ENCODE measurements around the gene SCEL. TPM values are rescaled to one million over a fixed set of nuclear protein-coding genes. Genes with fewer than 3 reads are reported as not detected.

SCEL gene
- total and polyA plus RNA-seq, 2 experiments from 2014 or later: not detected

GRCh38 chr13:77532983-77533382 lies 2.5 kb upstream of the SCEL start:
- Mint-ChIP-seq H3K27ac (no peak overlapping the region), H3K27me3 (ENCODE audit: insufficient read depth, low read depth, poor library complexity) (no peaks in the 10 kb centered on the region), H3K9me3 (no peaks in the 10 kb centered on the region), H3K4me1 (no peaks in the 10 kb centered on the region), H3K4me3 (no peak overlapping the region), H3K36me3 (ENCODE audit: low read depth) (no peaks in the 10 kb centered on the region)
- no peaks in the 10 kb centered on the region for H3K36me3 ChIP-seq (ENCODE audit: insufficient read depth)
- no peaks in the 10 kb centered on the region for H3K27me3 ChIP-seq (ENCODE audit: insufficient read depth)
- H3K9me2 ChIP-seq (ENCODE audit: insufficient read depth): 0 out of 2 replicates have a peak, but pooled peaks cover 3% of the 10 kb centered on the region
- H3K4me1 ChIP-seq (ENCODE audit: insufficient read depth): no peaks in the 10 kb centered on the region
- TF ChIP-seq, protein P1, sequence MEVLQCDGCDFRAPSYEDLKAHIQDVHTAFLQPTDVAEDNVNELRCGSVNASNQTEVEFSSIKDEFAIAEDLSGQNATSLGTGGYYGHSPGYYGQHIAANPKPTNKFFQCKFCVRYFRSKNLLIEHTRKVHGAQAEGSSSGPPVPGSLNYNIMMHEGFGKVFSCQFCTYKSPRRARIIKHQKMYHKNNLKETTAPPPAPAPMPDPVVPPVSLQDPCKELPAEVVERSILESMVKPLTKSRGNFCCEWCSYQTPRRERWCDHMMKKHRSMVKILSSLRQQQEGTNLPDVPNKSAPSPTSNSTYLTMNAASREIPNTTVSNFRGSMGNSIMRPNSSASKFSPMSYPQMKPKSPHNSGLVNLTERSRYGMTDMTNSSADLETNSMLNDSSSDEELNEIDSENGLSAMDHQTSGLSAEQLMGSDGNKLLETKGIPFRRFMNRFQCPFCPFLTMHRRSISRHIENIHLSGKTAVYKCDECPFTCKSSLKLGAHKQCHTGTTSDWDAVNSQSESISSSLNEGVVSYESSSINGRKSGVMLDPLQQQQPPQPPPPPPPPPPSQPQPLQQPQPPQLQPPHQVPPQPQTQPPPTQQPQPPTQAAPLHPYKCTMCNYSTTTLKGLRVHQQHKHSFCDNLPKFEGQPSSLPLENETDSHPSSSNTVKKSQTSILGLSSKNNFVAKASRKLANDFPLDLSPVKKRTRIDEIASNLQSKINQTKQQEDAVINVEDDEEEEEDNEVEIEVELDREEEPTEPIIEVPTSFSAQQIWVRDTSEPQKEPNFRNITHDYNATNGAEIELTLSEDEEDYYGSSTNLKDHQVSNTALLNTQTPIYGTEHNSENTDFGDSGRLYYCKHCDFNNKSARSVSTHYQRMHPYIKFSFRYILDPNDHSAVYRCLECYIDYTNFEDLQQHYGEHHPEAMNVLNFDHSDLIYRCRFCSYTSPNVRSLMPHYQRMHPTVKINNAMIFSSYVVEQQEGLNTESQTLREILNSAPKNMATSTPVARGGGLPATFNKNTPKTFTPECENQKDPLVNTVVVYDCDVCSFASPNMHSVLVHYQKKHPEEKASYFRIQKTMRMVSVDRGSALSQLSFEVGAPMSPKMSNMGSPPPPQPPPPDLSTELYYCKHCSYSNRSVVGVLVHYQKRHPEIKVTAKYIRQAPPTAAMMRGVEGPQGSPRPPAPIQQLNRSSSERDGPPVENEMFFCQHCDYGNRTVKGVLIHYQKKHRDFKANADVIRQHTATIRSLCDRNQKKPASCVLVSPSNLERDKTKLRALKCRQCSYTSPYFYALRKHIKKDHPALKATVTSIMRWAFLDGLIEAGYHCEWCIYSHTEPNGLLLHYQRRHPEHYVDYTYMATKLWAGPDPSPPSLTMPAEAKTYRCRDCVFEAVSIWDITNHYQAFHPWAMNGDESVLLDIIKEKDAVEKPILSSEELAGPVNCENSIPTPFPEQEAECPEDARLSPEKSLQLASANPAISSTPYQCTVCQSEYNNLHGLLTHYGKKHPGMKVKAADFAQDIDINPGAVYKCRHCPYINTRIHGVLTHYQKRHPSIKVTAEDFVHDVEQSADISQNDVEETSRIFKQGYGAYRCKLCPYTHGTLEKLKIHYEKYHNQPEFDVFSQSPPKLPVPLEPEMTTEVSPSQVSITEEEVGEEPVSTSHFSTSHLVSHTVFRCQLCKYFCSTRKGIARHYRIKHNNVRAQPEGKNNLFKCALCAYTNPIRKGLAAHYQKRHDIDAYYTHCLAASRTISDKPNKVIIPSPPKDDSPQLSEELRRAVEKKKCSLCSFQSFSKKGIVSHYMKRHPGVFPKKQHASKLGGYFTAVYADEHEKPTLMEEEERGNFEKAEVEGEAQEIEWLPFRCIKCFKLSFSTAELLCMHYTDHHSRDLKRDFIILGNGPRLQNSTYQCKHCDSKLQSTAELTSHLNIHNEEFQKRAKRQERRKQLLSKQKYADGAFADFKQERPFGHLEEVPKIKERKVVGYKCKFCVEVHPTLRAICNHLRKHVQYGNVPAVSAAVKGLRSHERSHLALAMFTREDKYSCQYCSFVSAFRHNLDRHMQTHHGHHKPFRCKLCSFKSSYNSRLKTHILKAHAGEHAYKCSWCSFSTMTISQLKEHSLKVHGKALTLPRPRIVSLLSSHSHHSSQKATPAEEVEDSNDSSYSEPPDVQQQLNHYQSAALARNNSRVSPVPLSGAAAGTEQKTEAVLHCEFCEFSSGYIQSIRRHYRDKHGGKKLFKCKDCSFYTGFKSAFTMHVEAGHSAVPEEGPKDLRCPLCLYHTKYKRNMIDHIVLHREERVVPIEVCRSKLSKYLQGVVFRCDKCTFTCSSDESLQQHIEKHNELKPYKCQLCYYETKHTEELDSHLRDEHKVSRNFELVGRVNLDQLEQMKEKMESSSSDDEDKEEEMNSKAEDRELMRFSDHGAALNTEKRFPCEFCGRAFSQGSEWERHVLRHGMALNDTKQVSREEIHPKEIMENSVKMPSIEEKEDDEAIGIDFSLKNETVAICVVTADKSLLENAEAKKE (CRISPR knock-in tag; IDR thresholded peaks at IDR 0.05): no peak
- TF ChIP-seq EZH2phosphoT487 (IDR thresholded peaks at IDR 0.05; ENCODE audit: unreplicated experiment) (no peak), CREB1 (CRISPR knock-in tag; IDR thresholded peaks at IDR 0.05; ENCODE audit: low read depth) (no peak), ZNF331 (CRISPR knock-in tag; IDR thresholded peaks at IDR 0.05; ENCODE audit: low read depth) (no peak), NANOG (IDR thresholded peaks at IDR 0.05; ENCODE audit: borderline replicate concordance) (no peak), POLR2AphosphoS5 (IDR thresholded peaks at IDR 0.05; ENCODE audit: low read depth) (no peak), EZH2 (IDR thresholded peaks at IDR 0.05; ENCODE audit: low read depth, unreplicated experiment) (no peak)
- ATAC-seq (no peak), DNase-seq (ENCODE audit: low spot score) (no peak)
- no peak overlapping the region for H3K27ac ChIP-seq (ENCODE audit: low read depth)
- H2AFZ ChIP-seq: no peak overlapping the region; the same call in 1 of the 2 replicates
- no peaks in the 10 kb centered on the region for H3K79me2 ChIP-seq (replicated peaks; ENCODE audit: insufficient read depth)
- H3K4me2 ChIP-seq: no peak overlapping the region
- no peaks in the 10 kb centered on the region for H3F3A ChIP-seq (replicated peaks; ENCODE audit: low read depth)
- H4K20me1 ChIP-seq (replicated peaks; ENCODE audit: insufficient read depth): no peaks in the 10 kb centered on the region
- H3K4me3 ChIP-seq: no peak overlapping the region
